ENCODE results near the gene SOX4.
"Not testable (repeated sequence)": the region's sequence is repeated elsewhere in the genome, so short reads cannot be mapped to it uniquely, and the experiment has no call there.

SOX4 gene

DNA sequence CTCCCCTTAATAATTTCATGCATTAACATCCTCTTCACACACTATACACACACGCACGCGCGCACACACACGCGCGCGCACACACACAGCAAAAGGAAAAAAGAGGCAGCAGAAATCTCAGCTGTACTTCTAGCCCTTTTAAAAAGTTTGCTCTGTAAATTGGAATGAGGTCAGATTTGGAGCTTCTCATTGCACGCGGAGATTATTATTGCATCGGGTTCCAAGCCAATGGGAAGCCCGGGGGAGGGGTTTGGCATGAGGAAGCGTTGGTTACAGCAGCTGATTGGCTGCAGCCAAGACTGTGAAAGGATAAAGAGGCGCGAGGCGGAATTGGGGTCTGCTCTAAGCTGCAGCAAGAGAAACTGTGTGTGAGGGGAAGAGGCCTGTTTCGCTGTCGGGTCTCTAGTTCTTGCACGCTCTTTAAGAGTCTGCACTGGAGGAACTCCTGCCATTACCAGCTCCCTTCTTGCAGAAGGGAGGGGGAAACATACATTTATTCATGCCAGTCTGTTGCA is at the start of gene SOX4:
TSS of gene SOX4 (plus strand) at position 340 of the 515 bp plus-strand sequence. CDS start 784 bp downstream, outside the sequence.
- DNase-seq: no peak

GRCh38 chr6:21552286-21552685 is 41.3 kb upstream of the SOX4 start:
- not testable (repeated sequence) for DNase-seq

- no peak for DNase-seq
These were observed 39.3 kb upstream of the SOX4 start for GRCh38 chr6:21554286-21554685.

DNA sequence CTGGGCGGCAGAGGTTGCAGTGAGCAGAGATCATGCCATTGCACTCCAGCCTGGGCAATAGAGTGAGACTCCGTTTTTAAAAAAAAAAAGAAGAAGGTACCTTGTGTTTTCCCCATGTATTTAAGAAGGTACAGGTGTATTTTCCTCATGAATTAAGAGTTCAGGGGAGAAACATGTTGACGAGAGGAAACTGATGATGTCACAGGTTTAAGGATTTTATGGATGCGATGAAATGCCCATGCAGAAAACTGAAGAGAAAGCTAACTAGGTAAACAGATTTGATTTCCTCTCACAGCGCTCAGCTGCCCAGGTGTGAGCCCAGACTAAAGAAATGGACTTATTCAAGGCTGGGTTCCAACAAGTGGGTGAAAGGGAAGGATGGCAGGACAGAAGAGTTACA is 38.4 kb upstream of the SOX4 start:
- DNase-seq: no peak

GRCh38 chr6:21556511-21556910 is 37.0 kb upstream of the SOX4 start:
- no peak for DNase-seq

GRCh38 chr6:21556968-21557721 is 36.4 kb upstream of the SOX4 start:
- DNase-seq: no peak

GRCh38 chr6:21559238-21559637 is 34.3 kb upstream of the SOX4 start:
- DNase-seq: no peak

DNA sequence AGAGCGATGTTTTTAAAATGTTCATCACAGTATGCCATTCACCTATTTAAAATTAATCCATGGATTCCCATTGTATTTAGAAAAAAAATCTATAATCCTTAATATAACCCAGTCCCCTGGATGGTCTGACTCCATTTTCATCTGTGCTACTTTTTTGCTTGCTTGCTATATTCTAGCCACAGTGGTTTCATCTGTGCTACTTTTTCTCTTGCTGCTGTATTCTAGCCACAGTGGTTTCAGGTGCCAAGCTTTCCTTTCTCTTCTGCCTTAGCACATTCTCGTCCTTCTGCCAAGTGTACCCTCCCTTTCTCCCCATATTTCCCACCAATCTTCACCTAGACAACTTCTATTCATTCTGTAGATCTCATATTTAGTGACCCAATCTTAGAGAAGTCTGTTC is 33.3 kb upstream of the SOX4 start:
- DNase-seq: no peak

GRCh38 chr6:21565431-21565830 is 28.1 kb upstream of the SOX4 start:
- DNase-seq: no peak

- no peak for DNase-seq
These were observed 15.0 kb upstream of the SOX4 start for GRCh38 chr6:21578523-21578922.

DNA sequence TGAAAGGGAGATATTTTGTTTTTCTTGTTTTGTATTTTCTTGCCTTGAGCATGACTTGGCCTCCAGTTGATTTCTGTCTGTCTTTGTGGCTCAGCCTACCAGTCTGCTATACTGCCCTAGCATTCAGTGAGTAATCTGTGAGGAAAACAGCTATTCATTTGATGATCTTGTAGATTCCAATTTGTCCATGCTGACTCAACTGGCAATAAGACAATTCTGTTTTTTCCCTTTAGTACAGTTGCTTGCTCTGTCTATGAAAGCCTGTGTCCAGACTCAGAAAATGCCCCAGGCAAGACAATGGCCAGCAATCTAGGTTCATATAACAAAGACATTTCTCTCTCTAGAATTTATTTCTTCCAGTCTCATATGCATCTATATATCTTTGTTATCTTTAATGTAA is 10.9 kb upstream of the SOX4 start:
- no peak for DNase-seq

- DNase-seq: no peak
These were observed 7.3 kb upstream of the SOX4 start for GRCh38 chr6:21586300-21586699.

DNA sequence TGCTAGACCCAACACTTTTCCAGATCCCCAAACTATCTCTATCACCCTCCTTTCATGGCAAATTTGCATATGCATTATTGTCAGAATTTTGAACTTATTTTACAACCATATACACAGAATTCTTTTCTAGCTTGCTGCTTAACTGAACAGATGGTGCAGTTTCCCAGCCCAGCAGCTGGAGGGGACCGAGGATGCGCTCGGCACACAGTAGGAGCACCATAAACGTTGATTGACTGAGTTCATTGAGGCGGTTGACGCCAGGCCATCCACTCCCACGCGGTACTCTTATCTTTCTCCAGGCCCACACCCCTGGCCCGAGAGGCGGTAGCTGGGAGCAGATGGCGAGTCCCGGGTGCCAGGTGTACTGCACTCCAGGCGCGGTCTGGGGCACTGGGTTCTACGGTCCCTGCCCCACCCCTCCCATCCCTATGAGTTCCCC is 6.8 kb upstream of the SOX4 start:
- DNase-seq: no peak

DNA sequence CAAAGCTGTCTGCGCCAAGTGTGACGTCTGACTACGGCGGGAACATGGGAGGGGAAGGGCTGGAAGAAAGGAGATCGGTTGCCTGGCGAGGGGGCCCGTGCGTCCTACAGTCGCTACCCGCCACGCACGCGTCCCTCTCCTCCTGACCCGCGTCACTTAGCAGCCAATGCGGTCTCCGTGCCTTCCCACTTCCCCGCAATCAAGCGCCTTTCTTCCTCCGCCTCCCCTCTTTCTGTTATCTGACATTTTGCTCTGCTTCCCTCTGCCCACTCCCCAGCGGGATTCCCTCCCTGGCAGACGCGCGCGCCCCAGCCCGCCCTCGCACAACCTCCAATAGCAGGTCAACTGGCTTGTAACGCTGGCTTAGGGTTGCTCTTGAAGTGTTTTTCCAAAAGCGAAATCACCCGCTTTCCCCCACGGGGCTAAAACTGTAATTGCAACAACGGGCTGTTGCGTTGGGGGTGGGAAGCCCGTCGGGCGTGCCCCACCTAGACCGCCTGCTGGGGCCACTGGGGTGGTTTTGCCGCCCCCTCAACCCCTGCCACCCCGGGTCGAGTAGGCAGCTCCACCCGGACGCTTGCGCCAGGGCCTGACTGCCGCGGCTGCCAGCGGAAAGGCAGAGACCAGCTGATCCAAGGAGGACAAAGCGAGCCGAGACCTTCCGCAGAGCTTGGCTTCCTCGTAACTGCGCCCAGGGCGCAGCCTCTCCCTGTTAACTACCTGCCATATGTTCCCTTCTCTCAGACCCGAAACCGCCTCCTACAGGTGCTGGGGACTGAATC is 6.2 kb upstream of the SOX4 start:
- DNase-seq: no peak

DNA sequence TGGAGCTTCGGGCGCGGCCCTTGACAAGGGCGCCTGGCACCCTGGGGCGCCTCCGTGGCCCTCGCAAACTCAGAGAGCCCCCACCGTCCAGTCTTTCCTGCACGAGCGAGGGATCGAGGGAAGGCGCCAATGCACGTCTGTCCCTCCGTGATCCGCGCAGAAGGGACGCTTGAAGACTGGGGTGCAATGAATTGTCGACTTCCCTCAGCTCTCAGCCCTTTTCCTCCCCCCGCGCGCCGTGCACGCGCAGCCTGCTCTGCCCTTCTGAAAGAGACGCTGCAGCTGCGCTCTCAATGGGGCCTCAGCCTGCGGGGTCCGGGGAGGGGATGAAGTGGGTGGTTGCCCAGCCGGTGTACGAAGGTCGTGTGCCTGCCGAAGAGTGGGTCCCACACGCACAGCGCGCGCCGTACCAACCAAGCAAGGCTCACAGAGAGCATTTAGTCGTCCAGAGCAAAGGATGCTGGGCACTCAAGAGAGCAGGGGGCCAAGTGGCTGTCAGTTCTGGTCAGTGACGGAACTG is 5.5 kb upstream of the SOX4 start:
- no peak for DNase-seq

DNA sequence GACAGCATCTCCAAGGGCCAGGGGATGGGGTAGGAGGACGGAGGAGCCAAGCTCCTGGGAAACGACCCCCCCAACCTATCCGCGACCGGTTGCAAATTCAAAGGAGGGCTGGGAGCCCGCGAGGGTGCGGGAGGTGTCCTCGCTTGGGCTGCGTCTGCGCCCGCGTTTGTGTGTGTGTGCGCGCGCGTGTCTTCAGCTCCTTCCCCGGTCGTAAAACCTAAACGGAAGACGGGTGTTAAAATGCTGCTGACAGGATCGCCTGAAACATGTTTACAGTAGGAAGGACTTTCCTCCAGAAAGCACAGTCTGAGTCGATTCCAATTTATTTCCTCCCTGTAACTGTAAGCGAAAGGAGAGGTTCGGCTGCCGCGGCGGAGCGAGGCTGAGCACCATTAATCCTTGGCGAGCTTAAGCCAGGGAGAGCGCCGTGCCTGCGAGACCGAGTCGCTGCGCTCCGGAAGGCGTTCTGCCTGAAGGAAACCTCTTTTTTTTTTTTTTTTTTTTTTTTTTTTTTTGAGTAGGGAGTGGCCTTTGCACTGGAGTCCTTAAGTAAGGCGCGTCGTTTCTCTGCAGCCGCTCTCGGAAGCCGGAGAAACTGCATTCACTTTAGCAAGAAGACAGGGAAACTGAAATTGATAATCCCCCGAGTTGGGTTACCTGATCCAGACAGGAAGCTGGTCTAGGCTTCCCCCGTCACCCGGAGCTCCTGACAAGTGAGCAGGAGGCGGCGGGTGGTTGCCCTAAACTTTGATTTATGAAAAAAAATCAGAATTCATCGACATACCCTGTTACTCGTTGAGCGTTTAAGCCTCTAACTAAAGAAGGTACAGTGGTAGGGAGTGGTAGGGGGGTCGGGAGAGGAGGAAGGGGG is 4.8 kb upstream of the SOX4 start:
- DNase-seq: no peak

GRCh38 chr6:21589352-21590345 is 3.9 kb upstream of the SOX4 start:
- no peak for DNase-seq

DNA sequence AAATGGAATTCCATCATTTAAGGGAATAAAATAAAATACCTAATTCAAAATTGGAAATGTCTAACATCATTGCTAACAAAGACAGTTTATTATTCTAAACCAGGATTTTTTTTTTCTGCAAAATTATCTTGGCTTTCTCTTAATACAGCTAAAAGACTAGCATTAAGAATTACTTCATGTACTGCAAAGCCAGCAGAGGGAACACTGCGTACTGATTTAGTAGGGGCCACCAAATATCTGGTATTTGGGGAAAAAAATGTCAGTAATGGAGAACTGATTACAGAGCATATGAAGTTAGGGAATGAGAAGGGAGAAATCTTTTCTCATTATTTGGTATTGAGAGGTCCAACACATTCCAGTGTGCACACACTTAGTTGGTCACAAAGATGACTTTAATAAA is 3.2 kb upstream of the SOX4 start:
- no peak for DNase-seq

GRCh38 chr6:21591446-21591845 is 2.1 kb upstream of the SOX4 start:
- no peak for DNase-seq

- DNase-seq: no peak
These were observed 598 bp upstream of the SOX4 start for GRCh38 chr6:21592953-21593352.

DNA sequence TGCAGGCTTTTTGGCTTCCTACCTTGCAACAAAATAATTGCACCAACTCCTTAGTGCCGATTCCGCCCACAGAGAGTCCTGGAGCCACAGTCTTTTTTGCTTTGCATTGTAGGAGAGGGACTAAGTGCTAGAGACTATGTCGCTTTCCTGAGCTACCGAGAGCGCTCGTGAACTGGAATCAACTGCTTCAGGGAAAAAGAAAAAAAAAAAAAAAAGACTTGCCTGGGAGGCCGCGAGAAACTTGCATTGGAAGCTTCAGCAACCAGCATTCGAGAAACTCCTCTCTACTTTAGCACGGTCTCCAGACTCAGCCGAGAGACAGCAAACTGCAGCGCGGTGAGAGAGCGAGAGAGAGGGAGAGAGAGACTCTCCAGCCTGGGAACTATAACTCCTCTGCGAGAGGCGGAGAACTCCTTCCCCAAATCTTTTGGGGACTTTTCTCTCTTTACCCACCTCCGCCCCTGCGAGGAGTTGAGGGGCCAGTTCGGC is 420 bp downstream of the SOX4 start:
- DNase-seq: no peak
